Stimulated activated CD8-positive, alpha-beta memory T cell treated with anti-CD3 and anti-CD28 coated beads, Interleukin-7, amount 100 ng/mL, for 48 hours (primary cell): ENCODE results near the gene TGM3.
A peak's percentile ranks its signal among the peaks of the same experiment; 100 is the strongest.

Source experiments
- DNase-seq, 2 donors: peaks; one replicate each; pipeline ENCODE4 v3.0.0-alpha.2; 2020; ENCODE audit warnings: low read depth in 1 of 2; ENCODE audit errors: extremely low read depth in 1 of 2

The TGM3 gene

GRCh38 chr20:2373098-2373497 lies 77.3 kb downstream of the TGM3 start:
- DNase-seq = no peak

- DNase-seq = no peak
Observed at GRCh38 chr20:2374346-2375125, 78.7 kb downstream of the TGM3 start.

GRCh38 chr20:2378893-2379292 lies 83.1 kb downstream of the TGM3 start:
- no peak for DNase-seq

GRCh38 chr20:2379511-2380229 lies 83.9 kb downstream of the TGM3 start:
- DNase-seq = no peak

GRCh38 chr20:2380601-2381000 lies 84.8 kb downstream of the TGM3 start, which contains the start of gene TGM6:
TGM6 (plus strand) TSS chr20:2380901; CDS start chr20:2380969, 68 bp downstream.
- DNase-seq = no peak

- DNase-seq = no peak
Observed at GRCh38 chr20:2381303-2381702, 85.5 kb downstream of the TGM3 start.

GRCh38 chr20:2382833-2383232 lies 87.0 kb downstream of the TGM3 start:
- no peak for DNase-seq

- DNase-seq = no peak
Observed at GRCh38 chr20:2385026-2385425, 89.2 kb downstream of the TGM3 start.

GRCh38 chr20:2385496-2385895 lies 89.7 kb downstream of the TGM3 start:
- no peak for DNase-seq

- no peak for DNase-seq
Observed at GRCh38 chr20:2386516-2387179, 90.8 kb downstream of the TGM3 start.

GRCh38 chr20:2387180-2387577 lies 91.4 kb downstream of the TGM3 start:
- peak; percentile 25 to 29 for DNase-seq

- DNase-seq = no peak
Observed at GRCh38 chr20:2387580-2387979, 91.8 kb downstream of the TGM3 start.
